WERI-Rb-1 (cell line): ENCODE data around the gene NBAS.

Experiments used
- DNase-seq: peaks from one replicate; pipeline ENCODE4 v3.0.0-alpha.2; 2020
- H3K27ac ChIP-seq: fragments of 250-450 bp; sonication (Bioruptor Pico); 2 replicates; pipeline ENCODE4 v1.5.1; 2020; ENCODE audit warnings: mild to moderate bottlenecking, moderate library complexity
- H3K27me3 ChIP-seq: fragments of 250-450 bp; sonication (Bioruptor Pico); 2 replicates; pipeline ENCODE4 v1.5.1; 2021; ENCODE audit warnings: mild to moderate bottlenecking, low read depth, moderate library complexity; ENCODE audit not compliant: insufficient read depth, severe bottlenecking
- H3K36me3 ChIP-seq: fragments of 250-450 bp; sonication (Bioruptor Pico); 2 replicates; pipeline ENCODE4 v1.5.1; 2020; ENCODE audit warnings: mild to moderate bottlenecking, moderate library complexity
- H3K4me3 ChIP-seq: 2 replicates; pipeline ENCODE4 v1.5.1; 2011; ENCODE audit warnings: low read depth, mild to moderate bottlenecking, control low read depth, low read length
- H3K9me3 ChIP-seq: fragments of 250-450 bp; sonication (Bioruptor Pico); 2 replicates; pipeline ENCODE4 v1.5.1; 2021; ENCODE audit warnings: mild to moderate bottlenecking, moderate library complexity; ENCODE audit not compliant: severe bottlenecking
- CTCF ChIP-seq: IDR thresholded peaks from 2 replicates; pipeline ENCODE4 v1.5.1; 2011; ENCODE audit warnings: low read depth, mild to moderate bottlenecking, control low read depth, inconsistent platforms, low read length

NBAS gene

DNA sequence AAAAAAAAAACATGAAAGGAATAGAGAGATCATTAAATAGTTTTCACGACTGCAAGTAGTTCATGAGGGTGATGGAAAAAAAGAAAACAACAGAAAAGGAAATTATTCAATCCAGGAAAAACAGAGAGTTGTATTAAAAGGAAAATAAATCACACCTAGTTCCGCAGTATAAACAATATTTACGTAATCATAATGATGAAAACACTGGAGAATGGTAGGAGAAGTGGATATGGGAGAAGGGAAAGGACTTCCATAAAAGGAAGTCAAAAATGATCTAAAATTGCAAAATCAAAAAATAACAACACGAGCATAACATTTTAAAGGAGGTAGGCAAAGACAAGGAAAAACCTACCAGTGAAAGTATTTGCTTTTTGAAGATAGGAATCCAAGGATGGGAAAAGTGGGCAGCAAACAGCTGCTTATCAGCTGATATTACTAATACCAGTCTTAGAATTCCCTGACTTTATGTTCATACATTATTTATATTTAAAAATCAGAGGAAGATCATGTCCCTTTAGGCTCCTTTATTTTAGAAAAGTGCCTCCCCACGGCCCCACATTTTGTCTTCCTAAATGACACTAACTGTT is 160.8 kb downstream of the NBAS start:
- H3K27ac ChIP-seq: no peak overlapping the region
- no peak overlapping the region for H3K4me3 ChIP-seq
- H3K36me3 ChIP-seq: no peaks in the 10 kb centered on the region; the same call in 1 of the 2 replicates
- no peak for TF ChIP-seq CTCF
- no peaks in the 10 kb centered on the region for H3K27me3 ChIP-seq
- no peaks in the 10 kb centered on the region for H3K9me3 ChIP-seq
- no peak for DNase-seq

- no peaks in the 10 kb centered on the region for H3K27me3 ChIP-seq
Measured at GRCh38 chr2:15399241-15399640, 161.9 kb downstream of the NBAS start.

GRCh38 chr2:15391751-15392150 is 169.4 kb downstream of the NBAS start:
- H3K4me3 ChIP-seq: no peak overlapping the region
- no peak for DNase-seq
- TF ChIP-seq CTCF: no peak
- H3K27me3 ChIP-seq: no peaks in the 10 kb centered on the region
- H3K27ac ChIP-seq: no peak overlapping the region
- H3K9me3 ChIP-seq: no peaks in the 10 kb centered on the region
- peaks cover 3% of the 10 kb centered on the region for H3K36me3 ChIP-seq

More at GRCh38 chr2:15399241-15399640, 161.9 kb downstream of the NBAS start:
- Histone ChIP-seq H3K36me3 (no peaks in the 10 kb centered on the region; the same call in 1 of the 2 replicates), H3K4me3 (no peak overlapping the region), H3K9me3 (no peaks in the 10 kb centered on the region), H3K27ac (no peak overlapping the region)
- no peak for TF ChIP-seq CTCF
- DNase-seq: no peak

DNA sequence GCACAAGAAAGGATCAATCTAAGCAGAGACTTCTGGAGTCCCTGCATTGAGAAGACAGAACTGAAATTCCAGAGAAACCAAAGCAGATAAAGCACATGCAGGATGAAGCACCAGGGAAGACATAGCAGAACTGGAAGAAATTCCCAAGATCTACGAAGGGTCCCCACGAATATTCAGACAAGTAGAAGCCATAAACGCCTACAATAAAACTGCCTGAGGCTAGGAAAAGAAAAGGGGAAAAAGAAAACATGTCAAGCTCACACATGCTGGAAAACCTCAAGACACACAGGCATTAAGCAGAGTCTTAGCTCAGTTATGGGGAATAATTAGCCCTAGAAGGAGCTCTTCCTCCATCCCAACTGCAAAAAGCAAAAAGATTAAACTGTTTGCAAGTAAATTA is 171.2 kb downstream of the NBAS start:
- Histone ChIP-seq H3K4me3 (no peak overlapping the region), H3K27me3 (no peaks in the 10 kb centered on the region), H3K9me3 (no peaks in the 10 kb centered on the region), H3K36me3 (peaks cover 3% of the 10 kb centered on the region), H3K27ac (no peak overlapping the region)
- DNase-seq: no peak
- TF ChIP-seq CTCF: no peak

- Histone ChIP-seq H3K27ac (no peak overlapping the region), H3K9me3 (no peaks in the 10 kb centered on the region), H3K27me3 (no peaks in the 10 kb centered on the region), H3K4me3 (no peak overlapping the region), H3K36me3 (peaks cover 3% of the 10 kb centered on the region)
- DNase-seq: no peak
- TF ChIP-seq CTCF: no peak
Measured at GRCh38 chr2:15389326-15389700, 171.8 kb downstream of the NBAS start.
